Activated B cell treated with CpG ODN at 0.5 μM for 24 hours (primary cell): ENCODE measurements around the gene BMP2K. TPM values are rescaled to one million over a fixed set of nuclear protein-coding genes. Genes with fewer than 3 reads are reported as not detected.
A peak's percentile ranks its signal among the peaks of the same experiment; 100 is the strongest.

ENCODE experiments used
- ATAC-seq: fragments of 200-7000 bp; cut with Tn5 transposase; one replicate; pipeline ENCODE4 v1.10.0; 2021; ENCODE audit warnings: low read depth, mild to moderate bottlenecking, moderate library complexity
- CTCF ChIA-PET: fragments of 350-600 bp; sonication (Branson Sonifier 250); formaldehyde crosslinking; loops from one replicate; lab custom pipeline; 2021; ENCODE audit warnings: antibody characterized with exemption; lab: Charles Lee
- POLR2A ChIA-PET: fragments of 350-600 bp; sonication (Branson Sonifier 250); formaldehyde crosslinking; loops from one replicate; lab custom pipeline; 2021; ENCODE audit warnings: antibody characterized with exemption; lab: Charles Lee
- DNase-seq: peaks from one replicate; pipeline ENCODE4 v3.0.0; 2022
- H3K27ac Mint-ChIP-seq: one replicate; pipeline ENCODE4 v1.8.0; 2020; ENCODE audit warnings: mixed read lengths
- H3K27me3 Mint-ChIP-seq: one replicate; pipeline ENCODE4 v1.8.0; 2021; ENCODE audit warnings: mixed read lengths
- H3K36me3 Mint-ChIP-seq: one replicate; pipeline ENCODE4 v1.8.0; 2021; ENCODE audit warnings: low read depth, mixed read lengths
- H3K4me1 Mint-ChIP-seq: one replicate; pipeline ENCODE4 v1.8.0; 2021; ENCODE audit warnings: mixed read lengths
- H3K4me3 Mint-ChIP-seq: one replicate; pipeline ENCODE4 v1.8.0; 2020; ENCODE audit warnings: mild to moderate bottlenecking, mixed read lengths
- H3K9me3 Mint-ChIP-seq: one replicate; pipeline ENCODE4 v1.8.0; 2020; ENCODE audit warnings: mixed read lengths
- intact Hi-C: fragments of 100-400 bp; cut with micrococcal nuclease; formaldehyde crosslinking; loops from one replicate; pipeline ENCODE4 v1.15.1; 2024
- total RNA-seq: library from RNA; stranded (reverse); gene quantifications from 2 replicates; pipeline ENCODE4 v1.2.3, GENCODE V29; 2022
- TF ChIP-seq, protein P1 (sequence below): fragments of 200-600 bp; IDR thresholded peaks from one replicate; pipeline ENCODE4 v1.8.0; 2022; ENCODE audit warnings: antibody characterized with exemption, mild to moderate bottlenecking

The BMP2K gene
- total RNA-seq, 1 donor from 2014 or later: 135 TPM

GRCh38 chr4:78780093-78780492 is 3.9 kb downstream of the BMP2K start:
- POLR2A ChIA-PET: interaction anchor here (0.9 to 7.6 kb wide), 7 partner anchors 13 to 167 kb away, joined by 3 to 102 read pairs (median 3); no protein-coding TSS in a partner anchor
- no peaks in the 10 kb centered on the region for H3K9me3 Mint-ChIP-seq
- peaks cover 22% of the 10 kb centered on the region for H3K4me1 Mint-ChIP-seq
- H3K27ac Mint-ChIP-seq: no peak overlapping the region
- ATAC-seq (no peak), DNase-seq (no peak)
- no peak overlapping the region for H3K4me3 Mint-ChIP-seq
- peaks cover 17% of the 10 kb centered on the region for H3K36me3 Mint-ChIP-seq
- intact Hi-C loops: no loop called here
- CTCF ChIA-PET: interaction anchor here (1.9 kb wide), 1 partner anchor 135 kb away, joined by 4 read pairs; no protein-coding TSS in a partner anchor
- H3K27me3 Mint-ChIP-seq: no peaks in the 10 kb centered on the region
- TF ChIP-seq, protein P1, sequence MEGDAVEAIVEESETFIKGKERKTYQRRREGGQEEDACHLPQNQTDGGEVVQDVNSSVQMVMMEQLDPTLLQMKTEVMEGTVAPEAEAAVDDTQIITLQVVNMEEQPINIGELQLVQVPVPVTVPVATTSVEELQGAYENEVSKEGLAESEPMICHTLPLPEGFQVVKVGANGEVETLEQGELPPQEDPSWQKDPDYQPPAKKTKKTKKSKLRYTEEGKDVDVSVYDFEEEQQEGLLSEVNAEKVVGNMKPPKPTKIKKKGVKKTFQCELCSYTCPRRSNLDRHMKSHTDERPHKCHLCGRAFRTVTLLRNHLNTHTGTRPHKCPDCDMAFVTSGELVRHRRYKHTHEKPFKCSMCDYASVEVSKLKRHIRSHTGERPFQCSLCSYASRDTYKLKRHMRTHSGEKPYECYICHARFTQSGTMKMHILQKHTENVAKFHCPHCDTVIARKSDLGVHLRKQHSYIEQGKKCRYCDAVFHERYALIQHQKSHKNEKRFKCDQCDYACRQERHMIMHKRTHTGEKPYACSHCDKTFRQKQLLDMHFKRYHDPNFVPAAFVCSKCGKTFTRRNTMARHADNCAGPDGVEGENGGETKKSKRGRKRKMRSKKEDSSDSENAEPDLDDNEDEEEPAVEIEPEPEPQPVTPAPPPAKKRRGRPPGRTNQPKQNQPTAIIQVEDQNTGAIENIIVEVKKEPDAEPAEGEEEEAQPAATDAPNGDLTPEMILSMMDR: no peak

DNA sequence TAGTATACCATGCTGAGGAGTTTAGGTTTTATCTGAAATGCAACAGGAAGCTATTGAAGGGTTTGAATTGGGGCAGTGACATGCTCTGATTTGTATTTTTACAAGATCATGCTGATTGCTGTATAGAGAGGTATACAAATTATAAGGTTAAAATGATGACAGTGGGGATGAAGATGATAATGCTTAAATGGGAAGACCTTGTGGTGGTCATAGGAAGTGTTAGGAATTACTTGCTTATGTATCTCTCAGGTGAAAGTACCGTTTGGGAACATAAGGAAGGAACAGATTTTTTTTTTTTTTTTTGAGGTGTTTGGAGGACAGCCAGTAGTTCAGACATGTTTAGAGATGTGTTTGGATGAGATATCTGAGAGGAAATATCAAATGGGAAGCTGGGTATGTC is 5.0 kb downstream of the BMP2K start:
- POLR2A ChIA-PET: interaction anchor here (0.9 to 7.6 kb wide), 5 partner anchors 28 to 168 kb away, joined by 3 to 102 read pairs (median 3); no protein-coding TSS in a partner anchor
- CTCF ChIA-PET: no interaction called here
- H3K27ac Mint-ChIP-seq: no peak overlapping the region
- TF ChIP-seq, protein P1: no peak
- H3K4me3 Mint-ChIP-seq: no peak overlapping the region
- no peaks in the 10 kb centered on the region for H3K27me3 Mint-ChIP-seq
- intact Hi-C loops: no loop called here
- no peaks in the 10 kb centered on the region for H3K9me3 Mint-ChIP-seq
- H3K4me1 Mint-ChIP-seq: peaks cover 23% of the 10 kb centered on the region
- ATAC-seq: no peak
- no peak for DNase-seq
- peaks cover 19% of the 10 kb centered on the region for H3K36me3 Mint-ChIP-seq

GRCh38 chr4:78781924-78782323 is 5.8 kb downstream of the BMP2K start:
- ChIA-PET POLR2A (interaction anchor here (0.7 to 1.5 kb wide), 4 partner anchors 16 to 124 kb away, joined by 3 to 5 read pairs (median 4); no protein-coding TSS in a partner anchor), CTCF (no interaction called here)
- ATAC-seq: no peak
- Mint-ChIP-seq H3K27me3 (no peaks in the 10 kb centered on the region), H3K27ac (no peak overlapping the region), H3K4me1 (peaks cover 27% of the 10 kb centered on the region), H3K9me3 (no peaks in the 10 kb centered on the region), H3K36me3 (peaks cover 20% of the 10 kb centered on the region), H3K4me3 (no peak overlapping the region)
- TF ChIP-seq, protein P1: no peak
- intact Hi-C loops: loop anchor here (1.0 kb wide), 1 partner anchor 9 kb away; no protein-coding TSS in a partner anchor
- DNase-seq: no peak

GRCh38 chr4:78784236-78784865 is 8.2 kb downstream of the BMP2K start:
- Mint-ChIP-seq H3K27ac (no peak overlapping the region), H3K27me3 (no peaks in the 10 kb centered on the region), H3K36me3 (peaks cover 16% of the 10 kb centered on the region), H3K9me3 (no peaks in the 10 kb centered on the region), H3K4me1 (peaks cover 50% of the 10 kb centered on the region), H3K4me3 (no peak overlapping the region)
- ATAC-seq (no peak), DNase-seq (no peak)
- ChIA-PET POLR2A (interaction anchor here (0.9 to 1.4 kb wide), 2 partner anchors 15 to 34 kb away, joined by 3 to 5 read pairs; no protein-coding TSS in a partner anchor), CTCF (interaction anchor here (0.7 kb wide), 1 partner anchor 68 kb away, joined by 3 read pairs; no protein-coding TSS in a partner anchor)
- TF ChIP-seq, protein P1: no peak
- intact Hi-C loops: loop anchor here (2.0 kb wide), 1 partner anchor 14 kb away; no protein-coding TSS in a partner anchor

GRCh38 chr4:78787392-78788006 is 11.3 kb downstream of the BMP2K start:
- Mint-ChIP-seq H3K4me1 (peaks cover 78% of the 10 kb centered on the region), H3K4me3 (peak overlapping the region; percentile 8), H3K27me3 (no peaks in the 10 kb centered on the region), H3K27ac (peak overlapping the region; percentile 47), H3K36me3 (peaks cover 36% of the 10 kb centered on the region), H3K9me3 (no peaks in the 10 kb centered on the region)
- intact Hi-C loops: loop anchor here (1.0 to 2.0 kb wide), 2 partner anchors 10 to 77 kb away; no protein-coding TSS in a partner anchor
- ChIA-PET POLR2A (interaction anchor here (1.5 kb wide), 1 partner anchor 11 kb away, joined by 5 read pairs; no protein-coding TSS in a partner anchor), CTCF (no interaction called here)
- ATAC-seq: no peak
- DNase-seq: no peak
- TF ChIP-seq, protein P1: no peak
